ENCODE results near the gene MFAP4. TPM values are rescaled to one million over a fixed set of nuclear protein-coding genes. Genes with fewer than 3 reads are reported as not detected.

The MFAP4 gene
- total RNA-seq, 1 experiment from 2014 or later = not detected

- Histone ChIP-seq H3F3A (ENCODE audit: insufficient read depth, low read depth) (peaks cover 6% of the 10 kb centered on the region), H2AFZ (peak within 1 kb of the TSS; percentile 88), H3K4me3 (peak within 1 kb of the TSS; percentile 86), H4K20me1 (ENCODE audit: insufficient read depth) (no peaks in the 10 kb centered on the region), H3K9me2 (ENCODE audit: insufficient read depth) (no peaks in the 10 kb centered on the region), H3K36me3 (ENCODE audit: low read depth) (peaks cover 4% of the 10 kb centered on the region; the same call in 1 of the 2 replicates), H3K27me3 (ENCODE audit: insufficient read depth, low read depth) (no peaks in the 10 kb centered on the region), H3K4me2 (peak within 1 kb of the TSS; percentile 80), H3K79me2 (ENCODE audit: low read depth) (peaks cover 16% of the 10 kb centered on the region), H3K9me3 (ENCODE audit: insufficient read depth, low read depth) (no peaks in the 10 kb centered on the region), H3K27ac (peak within 1 kb of the TSS; percentile 85), H3K4me1 (replicated peaks; ENCODE audit: insufficient read depth) (peaks cover 13% of the 10 kb centered on the region)
- POLR2A ChIA-PET (ENCODE audit: unreplicated experiment) = interaction anchor here (0.5 to 1.6 kb wide), 11 partner anchors 8 to 1813 kb away, joined by 3 to 19 read pairs (median 4); partner anchors contain the start of gene MAPK7
- TSS peak; percentile 54 for BruUV-seq (replicated peaks)
- DNase-seq = peak; percentile 83 to 93
- intact Hi-C loops (cut with micrococcal nuclease; ENCODE audit: unreplicated experiment) = loop anchor here (1.0 to 5.0 kb wide), 7 partner anchors 35 to 404 kb away; no protein-coding TSS in a partner anchor
- CTCF ChIA-PET = interaction anchor here (0.5 to 2.4 kb wide), 10 partner anchors 8 to 1390 kb away, joined by 3 to 27 read pairs (median 3); partner anchors contain the start of genes ALDH3A2, DRC3 and MAPK7
- no peak for TF ChIP-seq EZH2 (IDR thresholded peaks at IDR 0.05; ENCODE audit: low read depth)
- TF ChIP-seq CTCF (conservative IDR thresholded peaks at IDR 0.05) = peak; percentile 97
Measured at GRCh38 chr17:19362277-19363113, 24.5 kb downstream of the MFAP4 start, which contains the start of gene B9D1. TSS of gene B9D1 (minus strand) at chr17:19362723. CDS start at chr17:19362569, 154 bp downstream.

GRCh38 chr17:19361944-19362276, 25.1 kb downstream of the MFAP4 start:
- no peaks in the 10 kb centered on the region for H3K27me3 ChIP-seq (ENCODE audit: insufficient read depth, low read depth)
- no peaks in the 10 kb centered on the region for H4K20me1 ChIP-seq (ENCODE audit: insufficient read depth)
- H3K27ac ChIP-seq = peak overlapping the region; percentile 85
- H3K9me2 ChIP-seq (ENCODE audit: insufficient read depth) = no peaks in the 10 kb centered on the region
- H3K4me2 ChIP-seq = peak overlapping the region; percentile 80
- H3K4me3 ChIP-seq = peak overlapping the region; percentile 86
- peaks cover 10% of the 10 kb centered on the region for H3F3A ChIP-seq (ENCODE audit: insufficient read depth, low read depth)
- peaks cover 16% of the 10 kb centered on the region for H3K79me2 ChIP-seq (ENCODE audit: low read depth)
- no peaks in the 10 kb centered on the region for H3K9me3 ChIP-seq (ENCODE audit: insufficient read depth, low read depth)
- peaks cover 8% of the 10 kb centered on the region; the same call in 1 of the 2 replicates for H3K36me3 ChIP-seq (ENCODE audit: low read depth)
- POLR2A ChIA-PET (ENCODE audit: unreplicated experiment) = interaction anchor here (0.6 to 1.6 kb wide), 4 partner anchors 8 to 1483 kb away, joined by 3 to 19 read pairs (median 5); partner anchors contain the start of gene MAPK7
- peak overlapping the region; percentile 88 for H2AFZ ChIP-seq
- intact Hi-C loops (cut with micrococcal nuclease; ENCODE audit: unreplicated experiment) = loop anchor here (1.0 to 5.0 kb wide), 5 partner anchors 35 to 390 kb away; no protein-coding TSS in a partner anchor
- CTCF ChIA-PET = interaction anchor here (1.2 to 2.4 kb wide), 3 partner anchors 16 to 399 kb away, joined by 3 to 27 read pairs (median 19); partner anchors contain the start of gene MAPK7
- TSS peak; percentile 53 for BruUV-seq (replicated peaks)
- no peak for DNase-seq
- peaks cover 13% of the 10 kb centered on the region for H3K4me1 ChIP-seq (replicated peaks; ENCODE audit: insufficient read depth)
- TF ChIP-seq EZH2 (IDR thresholded peaks at IDR 0.05; ENCODE audit: low read depth) (no peak), CTCF (conservative IDR thresholded peaks at IDR 0.05) (no peak)

GRCh38 chr17:19361326-19361725, 25.7 kb downstream of the MFAP4 start:
- Histone ChIP-seq H3K9me2 (ENCODE audit: insufficient read depth) (no peaks in the 10 kb centered on the region), H4K20me1 (ENCODE audit: insufficient read depth) (no peaks in the 10 kb centered on the region), H3K27ac (no peak overlapping the region), H3K4me2 (peak overlapping the region; percentile 80), H3F3A (ENCODE audit: insufficient read depth, low read depth) (peaks cover 11% of the 10 kb centered on the region), H3K4me3 (peak overlapping the region; percentile 86; the same call in 1 of the 2 replicates), H3K4me1 (replicated peaks; ENCODE audit: insufficient read depth) (peaks cover 13% of the 10 kb centered on the region), H3K79me2 (ENCODE audit: low read depth) (peaks cover 16% of the 10 kb centered on the region), H2AFZ (peak overlapping the region; percentile 88; the same call in 1 of the 2 replicates), H3K36me3 (ENCODE audit: low read depth) (peaks cover 11% of the 10 kb centered on the region; the same call in 1 of the 2 replicates), H3K27me3 (ENCODE audit: insufficient read depth, low read depth) (no peaks in the 10 kb centered on the region), H3K9me3 (ENCODE audit: insufficient read depth, low read depth) (no peaks in the 10 kb centered on the region)
- no peak for DNase-seq
- TF ChIP-seq EZH2 (IDR thresholded peaks at IDR 0.05; ENCODE audit: low read depth) (no peak), CTCF (conservative IDR thresholded peaks at IDR 0.05) (no peak)
- BruUV-seq (replicated peaks) = no TSS peak
- ChIA-PET CTCF (interaction anchor here (2.4 kb wide), 1 partner anchor 16 kb away, joined by 27 read pairs; the partner anchor contains the start of gene MAPK7), POLR2A (ENCODE audit: unreplicated experiment) (no interaction called here)
- intact Hi-C loops (cut with micrococcal nuclease; ENCODE audit: unreplicated experiment) = loop anchor here (5.0 kb wide), 2 partner anchors 291 to 391 kb away; no protein-coding TSS in a partner anchor

Data from PC-9 (cell line).